HepG2 (cell line): ENCODE measurements around the gene EPHB4. TPM values are rescaled to one million over a fixed set of nuclear protein-coding genes. Genes with fewer than 3 reads are reported as not detected.
A peak's percentile ranks its signal among the peaks of the same experiment; 100 is the strongest.

Source experiments
- BORCS8-MEF2B ChIP-seq: sonication (generic); formaldehyde crosslinking; IDR thresholded peaks from 2 replicates; pipeline ENCODE4 v1.8.0; 2022; ENCODE audit warnings: mild to moderate bottlenecking, missing genetic modification reagents
- CAMTA2 ChIP-seq: sonication (generic); formaldehyde crosslinking; IDR thresholded peaks from 2 replicates; pipeline ENCODE4 v1.4.0; 2020; ENCODE audit warnings: mild to moderate bottlenecking, missing genetic modification reagents, borderline replicate concordance
- MED13 ChIP-seq: sonication (generic); formaldehyde crosslinking; IDR thresholded peaks from 2 replicates; pipeline ENCODE4 v1.5.0; 2020; ENCODE audit warnings: missing genetic modification reagents
- NCOA5 ChIP-seq: sonication (generic); formaldehyde crosslinking; IDR thresholded peaks from 2 replicates; pipeline ENCODE4 v1.4.0; 2020; ENCODE audit warnings: missing genetic modification reagents
- PCBP1 ChIP-seq: fragments of 200-400 bp; formaldehyde crosslinking; IDR thresholded peaks from 2 replicates; pipeline ENCODE4 v1.6.1; 2017; ENCODE audit warnings: mild to moderate bottlenecking, low read depth, low read length, borderline replicate concordance
- PPARG ChIP-seq: conservative IDR thresholded peaks from 2 replicates; pipeline ENCODE4 v1.6.1; 2016; ENCODE audit warnings: missing biosample characterization, missing genetic modification reagents
- RFX1 ChIP-seq: fragments of 450-650 bp; IDR thresholded peaks from 2 replicates; pipeline ENCODE4 v1.6.1; 2017
- SP5 ChIP-seq: IDR thresholded peaks from 2 replicates; pipeline ENCODE4 v1.6.1; 2016; ENCODE audit warnings: low read depth, borderline replicate concordance
- THYN1 ChIP-seq: sonication (generic); formaldehyde crosslinking; IDR thresholded peaks from 2 replicates; pipeline ENCODE4 v1.8.1; 2023; ENCODE audit warnings: low read depth, mild to moderate bottlenecking, moderate library complexity, missing genetic modification reagents, borderline replicate concordance
- USF2 ChIP-seq, 2 experiments: sonication (generic) in 1 of 2; formaldehyde crosslinking in 1 of 2; IDR thresholded peaks; 2 replicates each; pipeline versions ENCODE4 v1.5.1 to v1.6.1; 2011 to 2020; ENCODE audit warnings: borderline replicate concordance in 1 of 2, low read depth in 1 of 2, low read length in 1 of 2, mild to moderate bottlenecking in 1 of 2, missing genetic modification reagents in 1 of 2, moderate library complexity in 1 of 2
- ZNF276 ChIP-seq: sonication (generic); formaldehyde crosslinking; IDR thresholded peaks from 2 replicates; pipeline ENCODE4 v1.4.0; 2020; ENCODE audit warnings: mild to moderate bottlenecking, low read depth, missing genetic modification reagents
- ZNF512B ChIP-seq: sonication (generic); formaldehyde crosslinking; IDR thresholded peaks from 2 replicates; pipeline ENCODE4 v1.5.1; 2020; ENCODE audit warnings: missing genetic modification reagents, mild to moderate bottlenecking, borderline replicate concordance
- polyA plus RNA-seq, 8 experiments: library from polyadenylated mRNA; depleted of rRNA in 3 of 8; stranded (reverse) in 7 of 8; unstranded in 1 of 8; fragments of >200 nt; fragmentation: Illumina TruSeq in 4 of 8; extraction: Trizol in 4 of 8; gene quantifications; 2 replicates each; pipeline versions ENCODE4 v1.2.1 to v1.2.3, GENCODE V29; 2011 to 2016; ENCODE audit warnings: low read depth in 4 of 8, missing spikeins in 1 of 8, mixed read lengths in 1 of 8; ENCODE audit not compliant: insufficient read depth in 1 of 8
- total RNA-seq, 5 experiments: library from RNA; depleted of rRNA; stranded (reverse); fragments of >200 nt; fragmentation: Illumina TruSeq; extraction: Trizol; gene quantifications; 2 replicates each; pipeline ENCODE4 v1.2.3, GENCODE V29; 2016; ENCODE audit warnings: low read depth in 1 of 5
- TF ChIP-seq, protein P1 (sequence below): IDR thresholded peaks from 2 replicates; pipeline ENCODE4 v1.6.1; 2016; ENCODE audit warnings: low read depth
- TF ChIP-seq, protein P2 (sequence below): sonication (generic); formaldehyde crosslinking; IDR thresholded peaks from 2 replicates; pipeline ENCODE4 v1.4.0; 2020; ENCODE audit warnings: missing genetic modification reagents, borderline replicate concordance

The EPHB4 gene
- total and polyA plus RNA-seq, 2 of the 13 experiments (the other 11 are each of a cell fraction or from before 2014, with no cell fraction given) = 61.4 to 69.6 TPM

DNA sequence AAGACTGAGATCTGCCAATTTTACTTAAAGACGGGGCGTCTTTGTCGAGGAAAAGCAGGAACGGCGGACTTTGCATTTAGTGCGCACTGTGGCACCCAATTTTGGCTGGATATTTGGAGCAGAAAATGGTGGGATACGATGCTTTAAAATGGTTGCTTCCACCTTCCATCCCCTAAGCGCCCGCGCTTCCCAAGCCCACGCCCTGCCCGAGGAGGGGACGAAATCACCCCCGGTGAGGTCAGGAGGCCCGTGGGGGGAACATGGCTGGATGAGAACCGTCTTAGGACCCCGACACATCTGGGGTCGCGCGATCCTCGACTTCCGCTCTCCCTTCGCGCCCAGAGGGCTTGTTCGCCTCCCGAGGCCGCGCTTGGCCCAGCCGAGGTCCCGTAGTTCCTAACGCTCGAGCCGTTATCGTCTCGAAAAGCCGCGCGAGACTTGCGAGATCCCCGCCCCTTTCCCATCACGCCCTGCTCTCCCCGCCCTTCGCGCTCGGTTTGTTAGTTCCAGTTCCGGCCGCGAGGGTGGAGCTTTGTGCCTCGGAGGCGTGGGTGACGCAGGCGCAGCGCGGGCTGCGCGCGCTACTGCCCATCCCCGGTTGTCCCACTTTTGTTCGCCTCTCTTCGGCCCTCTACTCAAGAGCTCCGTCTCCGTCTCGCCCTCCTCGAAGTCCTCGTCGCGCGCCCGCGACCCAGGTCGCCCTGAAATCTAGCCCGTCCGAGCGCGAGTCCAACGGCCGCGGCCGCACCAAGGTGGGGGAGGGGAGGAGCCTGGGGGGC lies 47.4 kb upstream of the EPHB4 start, which contains the start of gene SRRT (continued):
- peak; percentile 91 for TF ChIP-seq BORCS8-MEF2B (CRISPR knock-in tag)
- TF ChIP-seq PPARG = peak; percentile 49; the same call in 1 of the 2 replicates
- no peak for TF ChIP-seq NCOA5 (CRISPR knock-in tag)
- TF ChIP-seq, protein P1, sequence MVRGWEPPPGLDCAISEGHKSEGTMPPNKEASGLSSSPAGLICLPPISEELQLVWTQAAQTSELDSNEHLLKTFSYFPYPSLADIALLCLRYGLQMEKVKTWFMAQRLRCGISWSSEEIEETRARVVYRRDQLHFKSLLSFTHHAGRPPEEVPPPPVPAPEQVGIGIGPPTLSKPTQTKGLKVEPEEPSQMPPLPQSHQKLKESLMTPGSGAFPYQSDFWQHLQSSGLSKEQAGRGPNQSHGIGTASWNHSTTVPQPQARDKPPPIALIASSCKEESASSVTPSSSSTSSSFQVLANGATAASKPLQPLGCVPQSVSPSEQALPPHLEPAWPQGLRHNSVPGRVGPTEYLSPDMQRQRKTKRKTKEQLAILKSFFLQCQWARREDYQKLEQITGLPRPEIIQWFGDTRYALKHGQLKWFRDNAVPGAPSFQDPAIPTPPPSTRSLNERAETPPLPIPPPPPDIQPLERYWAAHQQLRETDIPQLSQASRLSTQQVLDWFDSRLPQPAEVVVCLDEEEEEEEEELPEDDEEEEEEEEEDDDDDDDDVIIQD (CRISPR knock-in tag) = peak; percentile 67; the same call in 1 of the 2 replicates
- TF ChIP-seq RFX1 = no peak
- peak; percentile 96 for TF ChIP-seq SP5 (CRISPR knock-in tag)
- TF ChIP-seq, protein P2, sequence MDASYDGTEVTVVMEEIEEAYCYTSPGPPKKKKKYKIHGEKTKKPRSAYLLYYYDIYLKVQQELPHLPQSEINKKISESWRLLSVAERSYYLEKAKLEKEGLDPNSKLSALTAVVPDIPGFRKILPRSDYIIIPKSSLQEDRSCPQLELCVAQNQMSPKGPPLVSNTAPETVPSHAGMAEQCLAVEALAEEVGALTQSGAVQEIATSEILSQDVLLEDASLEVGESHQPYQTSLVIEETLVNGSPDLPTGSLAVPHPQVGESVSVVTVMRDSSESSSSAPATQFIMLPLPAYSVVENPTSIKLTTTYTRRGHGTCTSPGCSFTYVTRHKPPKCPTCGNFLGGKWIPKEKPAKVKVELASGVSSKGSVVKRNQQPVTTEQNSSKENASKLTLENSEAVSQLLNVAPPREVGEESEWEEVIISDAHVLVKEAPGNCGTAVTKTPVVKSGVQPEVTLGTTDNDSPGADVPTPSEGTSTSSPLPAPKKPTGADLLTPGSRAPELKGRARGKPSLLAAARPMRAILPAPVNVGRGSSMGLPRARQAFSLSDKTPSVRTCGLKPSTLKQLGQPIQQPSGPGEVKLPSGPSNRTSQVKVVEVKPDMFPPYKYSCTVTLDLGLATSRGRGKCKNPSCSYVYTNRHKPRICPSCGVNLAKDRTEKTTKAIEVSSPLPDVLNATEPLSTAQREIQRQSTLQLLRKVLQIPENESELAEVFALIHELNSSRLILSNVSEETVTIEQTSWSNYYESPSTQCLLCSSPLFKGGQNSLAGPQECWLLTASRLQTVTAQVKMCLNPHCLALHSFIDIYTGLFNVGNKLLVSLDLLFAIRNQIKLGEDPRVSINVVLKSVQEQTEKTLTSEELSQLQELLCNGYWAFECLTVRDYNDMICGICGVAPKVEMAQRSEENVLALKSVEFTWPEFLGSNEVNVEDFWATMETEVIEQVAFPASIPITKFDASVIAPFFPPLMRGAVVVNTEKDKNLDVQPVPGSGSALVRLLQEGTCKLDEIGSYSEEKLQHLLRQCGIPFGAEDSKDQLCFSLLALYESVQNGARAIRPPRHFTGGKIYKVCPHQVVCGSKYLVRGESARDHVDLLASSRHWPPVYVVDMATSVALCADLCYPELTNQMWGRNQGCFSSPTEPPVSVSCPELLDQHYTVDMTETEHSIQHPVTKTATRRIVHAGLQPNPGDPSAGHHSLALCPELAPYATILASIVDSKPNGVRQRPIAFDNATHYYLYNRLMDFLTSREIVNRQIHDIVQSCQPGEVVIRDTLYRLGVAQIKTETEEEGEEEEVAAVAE (CRISPR knock-in tag) = peak; percentile 54; the same call in 1 of the 2 replicates
- TF ChIP-seq CAMTA2 (CRISPR knock-in tag) = no peak
- TF ChIP-seq USF2 (IDR thresholded peaks at IDR 0.05; ENCODE audit: low read depth, low read length) = no peak
- peak; percentile 39; the same call in 1 of the 2 replicates for TF ChIP-seq USF2 (CRISPR knock-in tag; IDR thresholded peaks at IDR 0.05; ENCODE audit: borderline replicate concordance)
- 0 out of 2 replicates have a peak, but pooled peaks have one; percentile 70 for TF ChIP-seq PCBP1
- TF ChIP-seq THYN1 = no peak
- peak; percentile 71 for TF ChIP-seq ZNF276 (CRISPR knock-in tag)
- no peak for TF ChIP-seq MED13 (CRISPR knock-in tag)
- no peak for TF ChIP-seq ZNF512B (CRISPR knock-in tag)
